GM18909 (cell line): Measurements from ENCODE around the gene ECPAS.
"Not testable (repeated sequence)": the region's sequence is repeated elsewhere in the genome, so short reads cannot be mapped to it uniquely, and the experiment has no call there.

Experiments used
- ATAC-seq: cut with Tn5 transposase; IDR thresholded peaks from one replicate; pipeline ENCODE4 v1.9.1; 2021; ENCODE audit warnings: mild to moderate bottlenecking; ENCODE audit not compliant: unreplicated experiment, poor library complexity

Gene ECPAS

DNA sequence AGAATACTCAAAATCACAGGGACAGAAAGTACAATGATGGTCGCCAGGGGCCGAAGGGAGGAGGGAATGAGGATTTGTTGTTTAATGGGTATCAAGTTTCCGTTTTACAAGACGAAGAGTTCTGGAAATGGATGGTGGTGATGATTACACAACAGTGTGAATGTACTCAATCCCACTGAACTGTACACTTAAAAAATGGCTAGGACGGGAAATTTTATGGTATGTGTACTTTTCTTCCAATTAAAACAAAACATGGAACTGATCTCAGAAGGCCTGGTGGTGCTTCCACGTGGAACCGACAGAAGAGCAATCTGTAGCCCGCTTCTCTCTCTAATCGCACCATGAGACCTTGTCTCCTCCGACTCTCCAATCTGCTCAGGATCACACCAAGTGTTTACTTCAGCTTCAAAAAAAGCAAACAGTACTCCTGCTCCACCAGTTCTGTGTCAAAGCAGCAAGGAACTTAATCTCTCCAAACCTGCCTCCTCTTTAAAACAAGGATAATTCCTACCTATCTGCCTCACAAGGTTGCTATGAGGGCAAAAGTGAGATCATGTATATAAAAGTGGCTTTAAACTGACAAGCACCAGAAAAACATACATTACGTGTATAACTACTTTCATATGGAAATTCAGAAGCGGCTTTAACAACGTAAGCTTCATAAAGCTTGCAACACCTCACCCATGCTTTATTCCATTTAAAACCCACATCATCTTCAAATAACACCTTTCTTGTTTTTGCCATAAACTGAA is 2.1 kb downstream of the ECPAS start:
- no peak for ATAC-seq

DNA sequence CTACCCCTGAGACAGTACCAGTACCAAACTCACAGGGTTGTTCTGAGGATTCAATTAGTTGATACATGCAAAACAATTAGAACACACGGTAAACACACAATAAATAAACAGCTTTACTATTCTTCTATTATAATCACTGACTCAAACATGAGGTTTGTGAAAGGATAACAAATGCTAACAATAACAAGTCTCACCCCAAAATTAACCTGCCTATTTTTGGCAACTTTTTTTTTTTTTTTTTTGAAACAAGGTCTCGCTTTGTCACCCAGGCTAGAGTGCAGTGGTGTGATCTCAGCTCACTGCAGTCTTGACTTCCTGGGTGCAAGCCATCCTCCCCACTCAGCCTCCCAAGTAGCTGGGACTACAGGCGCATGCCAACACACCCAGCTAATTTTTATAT is 6.5 kb downstream of the ECPAS start:
- ATAC-seq: no peak

DNA sequence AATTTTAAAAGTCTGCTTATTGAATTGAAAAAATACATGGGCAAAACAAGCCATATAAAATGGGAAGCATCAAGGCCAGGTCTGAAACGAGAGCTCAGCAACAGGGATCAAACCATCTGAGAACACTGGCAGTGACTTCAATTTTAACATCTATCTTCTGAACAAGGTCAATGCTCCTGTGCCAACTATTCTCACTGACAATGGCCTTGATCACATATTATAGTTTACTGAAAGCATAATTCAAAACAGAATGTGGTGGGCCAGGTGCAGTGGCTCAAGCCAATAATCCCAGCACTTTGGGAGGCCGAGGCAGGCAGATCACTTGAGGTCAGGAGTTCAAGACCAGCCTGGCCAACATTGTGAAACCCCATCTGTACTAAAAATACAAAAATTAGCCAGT is 9.0 kb downstream of the ECPAS start:
- ATAC-seq: no peak

DNA sequence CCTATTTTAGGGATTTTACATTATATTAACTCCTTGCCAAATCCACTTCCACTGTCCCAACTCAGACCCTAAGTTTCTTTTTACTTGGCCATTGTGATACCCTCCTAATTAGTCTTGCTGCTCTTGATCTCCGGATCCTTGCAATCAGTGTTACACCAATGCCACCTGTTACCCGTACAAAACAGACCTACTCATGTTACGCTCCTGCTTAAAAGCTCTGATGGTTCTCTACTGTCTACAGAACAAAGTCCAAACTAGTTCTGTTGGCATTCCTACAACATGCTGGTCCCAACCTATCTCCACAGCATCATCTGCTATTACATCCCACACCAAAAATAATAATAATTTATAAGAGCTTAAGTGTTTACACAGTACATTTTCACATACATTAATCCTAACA is 9.8 kb downstream of the ECPAS start:
- no peak for ATAC-seq

DNA sequence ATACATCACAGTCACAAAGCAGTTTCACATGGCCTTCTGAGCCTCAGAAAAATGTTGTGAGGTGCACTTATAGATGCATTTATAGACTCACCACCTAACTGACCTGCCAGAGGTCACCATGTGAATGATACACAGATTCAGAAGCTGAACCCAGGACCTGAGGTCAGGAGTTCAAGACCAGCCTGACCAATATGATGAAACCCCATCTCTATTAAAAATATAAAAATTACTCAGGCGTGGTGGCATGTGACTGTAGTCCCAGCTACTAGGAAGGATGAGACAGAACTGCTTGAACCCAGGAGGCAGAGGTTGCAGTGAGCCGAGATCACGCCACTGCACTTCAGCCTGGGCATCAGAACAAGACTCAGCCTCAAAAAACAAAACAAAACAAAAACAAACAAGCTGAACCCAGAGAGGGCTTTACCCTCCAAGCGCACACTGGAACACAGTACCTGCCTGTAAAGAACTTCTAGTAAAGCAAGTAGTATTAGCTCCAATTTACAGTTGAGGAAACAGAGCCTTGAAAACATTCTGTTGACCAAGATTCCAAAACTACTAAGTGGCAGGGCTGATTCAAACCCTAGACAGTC is 16.3 kb downstream of the ECPAS start:
- ATAC-seq: no peak

DNA sequence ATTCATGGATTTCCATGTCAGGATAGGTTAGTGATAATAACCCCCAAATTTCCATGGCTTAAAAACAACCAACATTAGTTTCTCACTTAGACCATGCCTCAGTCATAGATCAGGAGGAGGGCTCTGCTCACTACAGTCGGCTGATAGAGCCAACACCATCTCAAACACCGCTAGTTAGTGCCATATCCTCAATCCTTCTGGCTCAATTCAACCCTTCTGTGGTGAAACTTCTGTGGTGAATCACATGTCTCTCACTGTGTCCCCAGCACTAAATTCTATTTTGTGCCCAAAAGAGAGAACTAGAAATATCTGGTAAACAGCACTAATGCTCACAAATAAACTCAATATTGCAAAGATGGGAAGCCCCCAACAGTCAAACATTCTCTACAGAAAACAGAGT is 21.1 kb downstream of the ECPAS start:
- no peak for ATAC-seq

- ATAC-seq: no peak
Measured at GRCh38 chr9:111458139-111459009, 25.8 kb downstream of the ECPAS start.

GRCh38 chr9:111456529-111456928 is 27.7 kb downstream of the ECPAS start:
- ATAC-seq: no peak

DNA sequence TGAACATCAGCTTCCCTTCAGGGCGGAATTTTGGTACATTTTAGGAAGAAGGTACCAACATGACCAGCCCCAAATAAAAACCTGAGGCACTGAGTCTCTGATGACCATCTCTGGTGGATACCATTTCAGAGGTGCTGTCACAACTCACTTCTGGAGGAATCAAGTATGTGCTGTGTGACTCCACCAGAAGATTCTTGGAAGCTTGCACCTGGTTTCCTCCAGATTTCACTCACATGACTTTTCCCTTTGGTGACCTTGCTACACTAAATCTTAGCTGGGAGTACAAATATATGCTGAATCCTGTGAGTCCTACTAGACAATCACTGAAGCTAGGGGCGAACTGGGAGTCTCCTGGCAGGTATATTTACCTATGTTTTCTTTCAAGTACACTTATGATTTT is 28.5 kb downstream of the ECPAS start:
- ATAC-seq: no peak

- ATAC-seq: no peak
Measured at GRCh38 chr9:111454751-111455150, 29.4 kb downstream of the ECPAS start.

- no peak for ATAC-seq
Measured at GRCh38 chr9:111451570-111451969, 32.6 kb downstream of the ECPAS start.

GRCh38 chr9:111450124-111450523 is 34.1 kb downstream of the ECPAS start:
- no peak for ATAC-seq

DNA sequence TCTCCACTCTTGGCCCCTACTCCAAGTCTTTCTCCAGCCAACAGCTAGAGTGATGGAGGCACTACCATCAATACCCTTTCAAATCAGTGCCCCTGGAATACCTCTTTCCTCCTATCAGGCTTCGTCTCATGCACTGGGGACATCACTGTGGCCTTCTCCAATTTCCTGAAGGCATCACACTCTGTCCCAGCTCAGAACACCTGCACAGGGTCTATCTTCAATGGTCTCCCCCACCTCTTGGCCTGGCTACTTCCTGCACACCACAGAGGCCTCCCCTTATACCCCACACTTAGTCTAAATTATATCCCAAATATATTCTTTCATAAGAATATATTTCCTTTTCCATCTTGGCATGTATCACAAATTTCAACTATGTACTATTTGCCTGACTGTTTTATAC is 34.5 kb downstream of the ECPAS start:
- no peak for ATAC-seq

DNA sequence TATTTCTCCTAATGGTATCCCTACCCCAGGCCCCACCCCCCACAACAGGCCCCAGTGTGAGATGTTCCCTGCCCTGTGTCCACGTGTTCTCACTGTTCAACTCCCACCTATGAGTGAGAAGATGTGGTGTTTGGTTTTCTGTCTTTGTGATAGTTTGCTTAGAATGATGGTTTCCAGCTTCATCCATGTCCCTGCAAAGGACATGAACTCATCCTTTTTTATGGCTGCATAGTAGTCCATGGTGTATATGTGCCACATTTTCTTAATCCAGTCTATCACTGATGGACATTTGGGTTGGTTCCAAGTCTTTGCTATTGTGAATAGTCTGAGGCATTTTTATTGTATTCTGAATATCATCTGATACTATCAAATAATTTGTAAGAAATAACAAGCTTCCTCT is 38.4 kb downstream of the ECPAS start:
- ATAC-seq: not testable (repeated sequence)

DNA sequence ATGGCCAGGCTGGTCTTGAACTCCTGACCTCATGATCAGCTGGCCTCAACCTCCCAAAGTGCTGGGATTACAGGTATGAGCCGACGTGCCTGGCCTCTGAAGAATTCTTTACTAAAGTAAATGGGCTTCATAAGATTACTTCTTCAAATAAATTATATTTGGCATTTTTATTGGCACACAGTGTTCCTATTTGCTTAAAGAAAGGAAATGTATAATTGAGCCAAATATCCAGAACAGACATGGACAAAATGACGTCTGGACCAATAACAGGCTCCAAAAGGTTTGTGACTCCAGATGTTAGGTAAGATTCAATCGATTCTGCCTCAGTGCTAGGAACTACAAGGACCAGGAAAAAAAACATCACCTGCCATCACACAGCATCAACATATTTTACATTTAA is 40.7 kb downstream of the ECPAS start:
- no peak for ATAC-seq

DNA sequence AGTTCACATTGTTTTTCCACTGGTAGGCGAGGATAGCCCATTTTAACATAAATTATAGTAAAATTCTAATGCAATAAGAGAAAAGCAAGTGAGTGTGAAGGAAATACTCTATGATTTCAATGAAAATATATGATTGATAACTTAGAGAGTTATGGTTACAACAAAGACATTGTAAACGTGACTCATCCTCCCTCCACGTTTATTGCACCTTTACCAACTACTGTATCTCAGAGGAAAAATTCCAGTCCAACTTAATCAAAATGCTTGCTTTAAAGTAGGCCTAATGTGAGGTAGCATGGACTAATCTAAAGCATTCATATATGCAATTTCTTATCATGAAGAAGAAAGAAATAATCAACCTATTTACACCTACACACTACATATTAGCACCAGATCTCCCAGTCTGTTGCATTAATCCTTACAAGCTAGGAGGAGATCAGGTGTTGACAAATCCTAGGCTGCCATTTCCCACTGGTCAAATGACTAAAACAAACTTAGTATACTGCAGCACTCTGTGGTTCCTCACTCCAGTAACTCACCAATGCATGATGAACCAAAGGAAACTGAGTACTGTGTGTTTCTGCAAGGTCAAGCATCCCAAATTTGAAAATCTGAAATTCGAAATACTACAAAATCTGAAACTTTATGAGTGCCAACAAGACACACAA is 41.7 kb downstream of the ECPAS start:
- ATAC-seq: no peak

DNA sequence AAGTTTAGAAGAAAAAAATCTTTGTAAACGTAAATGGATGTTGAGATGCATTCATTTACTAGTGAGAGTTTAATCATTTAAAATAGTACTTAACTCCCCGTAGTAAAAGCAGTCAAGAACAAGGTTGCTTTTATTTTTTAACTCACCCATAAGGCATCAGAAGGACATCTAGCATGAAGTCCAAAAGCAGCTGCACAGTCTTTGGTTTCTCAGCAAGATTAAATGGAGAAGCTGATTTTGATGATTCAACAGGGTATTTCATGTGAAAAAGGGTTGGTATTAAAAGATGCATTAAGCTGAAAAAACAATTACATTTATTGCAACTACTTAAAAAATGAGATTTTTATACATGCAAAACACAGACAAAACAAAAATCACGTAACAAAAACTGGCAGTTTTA is 44.0 kb downstream of the ECPAS start:
- ATAC-seq: no peak

DNA sequence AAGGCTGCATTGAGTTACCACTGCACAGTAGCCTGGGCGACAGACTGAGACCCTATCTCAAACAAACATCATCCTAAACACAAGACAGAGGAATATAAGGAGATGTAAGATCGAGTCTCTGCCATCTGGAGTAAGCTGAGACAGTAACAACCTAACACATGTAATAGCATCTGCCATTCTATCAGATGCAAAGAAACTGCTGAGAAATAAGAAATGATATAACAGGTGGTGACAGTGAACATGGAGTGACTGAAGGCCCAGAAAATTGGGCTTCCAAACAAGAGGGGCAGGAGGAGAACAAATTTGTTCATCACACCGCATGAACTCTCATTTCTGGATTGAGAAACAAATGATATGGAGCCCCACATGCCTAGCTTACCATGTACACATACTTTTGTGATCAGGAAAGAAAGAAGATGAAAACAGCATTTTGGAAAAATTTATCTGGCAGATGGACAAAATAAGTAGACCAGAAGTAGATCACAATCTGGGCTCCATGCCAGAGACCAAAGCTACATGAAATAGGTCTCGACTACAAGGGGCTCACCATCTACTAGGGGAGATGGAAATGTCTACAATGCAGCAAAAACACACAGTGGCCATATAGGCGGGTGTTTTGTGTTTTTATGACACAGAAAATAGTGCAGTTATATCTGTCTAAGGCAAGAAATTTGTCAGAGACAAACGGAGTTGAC is 45.5 kb downstream of the ECPAS start:
- no peak for ATAC-seq

DNA sequence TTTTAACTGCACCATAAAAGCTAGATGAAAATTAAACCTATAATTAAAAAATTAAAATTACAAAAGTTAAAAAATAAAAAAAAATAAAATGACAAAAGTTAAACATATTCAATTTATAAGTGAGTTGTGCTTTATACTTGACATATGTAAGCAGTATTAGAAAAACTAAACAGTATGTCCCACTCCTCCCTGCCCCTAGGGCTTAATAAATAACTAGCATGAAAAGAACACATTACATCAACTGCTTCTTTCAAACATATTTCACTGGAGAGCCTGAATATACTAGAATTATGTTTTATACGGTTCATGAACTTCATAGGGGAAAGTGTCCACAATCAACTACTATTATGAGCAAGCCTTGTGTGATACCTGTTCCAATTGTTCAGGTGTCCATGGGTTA is 47.6 kb downstream of the ECPAS start:
- no peak for ATAC-seq

DNA sequence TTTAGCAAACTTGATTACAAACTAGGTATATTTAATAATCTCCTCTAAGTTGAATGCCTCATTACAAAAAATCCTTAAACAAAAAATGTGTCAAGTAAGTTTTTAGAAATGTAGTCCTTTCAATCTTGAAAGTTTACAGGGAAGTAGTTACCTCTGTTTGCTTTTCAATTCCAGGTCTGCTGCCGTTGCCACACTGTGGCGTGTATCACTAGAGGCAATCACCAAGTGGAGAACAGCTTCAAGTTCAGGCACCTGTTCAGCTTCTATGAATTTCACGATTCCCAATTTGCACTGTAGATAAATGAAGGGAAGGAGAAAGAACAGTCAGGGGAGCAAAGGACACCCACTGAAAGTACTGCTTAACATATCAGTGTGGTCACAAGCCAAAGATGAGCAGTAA is 51.1 kb downstream of the ECPAS start:
- no peak for ATAC-seq
